NB4 (cell line): ENCODE measurements around the gene SMAD4.

Source experiments
- POLR2A ChIP-seq: IDR thresholded peaks from 2 replicates; pipeline ENCODE4 v1.6.1; 2011; ENCODE audit warnings: mild to moderate bottlenecking; ENCODE audit not compliant: insufficient read length; ENCODE audit errors: extremely low read depth
- TF ChIP-seq, protein P1 (sequence below): IDR thresholded peaks from one replicate; pipeline ENCODE4 v1.5.1; 2012; ENCODE audit warnings: low read depth, low read length

DNA sequence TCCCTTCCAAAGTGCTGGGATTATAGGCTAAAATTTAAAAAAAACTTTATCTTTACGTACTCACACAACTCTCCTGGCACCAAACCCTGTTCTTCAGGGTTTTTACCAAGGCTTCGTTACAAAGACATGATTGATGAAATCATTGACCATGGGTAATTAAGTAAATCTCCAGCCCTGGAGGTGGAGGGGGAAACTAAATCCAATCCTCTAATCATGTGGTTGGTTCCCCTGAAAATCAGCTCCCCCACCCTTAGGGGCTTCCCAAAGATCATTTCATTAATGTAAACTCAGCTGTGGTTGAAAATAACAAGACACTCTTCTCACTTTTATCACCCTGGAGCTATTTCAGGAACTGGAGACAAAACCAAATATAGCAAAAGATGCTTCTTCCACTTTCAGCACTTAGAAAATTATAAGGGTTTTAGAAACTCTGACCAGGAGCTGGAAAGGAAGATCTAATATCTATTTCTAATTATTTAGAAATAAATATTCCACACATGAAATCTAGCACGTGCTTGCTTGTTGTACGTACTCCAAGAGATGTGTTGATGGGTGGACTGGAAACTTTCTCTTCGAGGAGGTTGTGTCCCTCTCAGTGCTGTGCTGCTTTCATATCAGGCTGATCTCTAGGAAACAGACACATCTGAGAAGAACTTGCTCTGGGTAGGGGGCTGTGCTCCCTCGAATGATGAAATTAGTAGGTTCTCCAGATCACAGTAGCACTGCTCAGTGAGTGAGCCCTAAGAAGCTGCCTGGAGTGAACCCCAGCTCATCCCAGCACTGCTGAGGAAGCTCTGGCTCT lies 67.2 kb downstream of the SMAD4 start:
- TF ChIP-seq, protein P1, sequence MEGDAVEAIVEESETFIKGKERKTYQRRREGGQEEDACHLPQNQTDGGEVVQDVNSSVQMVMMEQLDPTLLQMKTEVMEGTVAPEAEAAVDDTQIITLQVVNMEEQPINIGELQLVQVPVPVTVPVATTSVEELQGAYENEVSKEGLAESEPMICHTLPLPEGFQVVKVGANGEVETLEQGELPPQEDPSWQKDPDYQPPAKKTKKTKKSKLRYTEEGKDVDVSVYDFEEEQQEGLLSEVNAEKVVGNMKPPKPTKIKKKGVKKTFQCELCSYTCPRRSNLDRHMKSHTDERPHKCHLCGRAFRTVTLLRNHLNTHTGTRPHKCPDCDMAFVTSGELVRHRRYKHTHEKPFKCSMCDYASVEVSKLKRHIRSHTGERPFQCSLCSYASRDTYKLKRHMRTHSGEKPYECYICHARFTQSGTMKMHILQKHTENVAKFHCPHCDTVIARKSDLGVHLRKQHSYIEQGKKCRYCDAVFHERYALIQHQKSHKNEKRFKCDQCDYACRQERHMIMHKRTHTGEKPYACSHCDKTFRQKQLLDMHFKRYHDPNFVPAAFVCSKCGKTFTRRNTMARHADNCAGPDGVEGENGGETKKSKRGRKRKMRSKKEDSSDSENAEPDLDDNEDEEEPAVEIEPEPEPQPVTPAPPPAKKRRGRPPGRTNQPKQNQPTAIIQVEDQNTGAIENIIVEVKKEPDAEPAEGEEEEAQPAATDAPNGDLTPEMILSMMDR = no peak
- no peak for TF ChIP-seq POLR2A
